DMS53 treated with DMSO at 0.1 percent for 48 hours (cell line): Measurements from ENCODE around the gene SPX.

Experiments
- DNase-seq: peaks from one replicate; lab custom pipeline; 2025; ENCODE audit not compliant: unreplicated experiment; lab: John Stamatoyannopoulos, UW

SPX gene

GRCh38 chr12:21577516-21577915, 51.4 kb downstream of the SPX start:
- DNase-seq, result no peak

- DNase-seq, result no peak
These were observed 54.8 kb downstream of the SPX start for GRCh38 chr12:21580748-21581516.
